ENCODE measurements around the gene ICAM1.
A peak's percentile ranks its signal among the peaks of the same experiment; 100 is the strongest.
"Not testable (repeated sequence)": the region's sequence is repeated elsewhere in the genome, so short reads cannot be mapped to it uniquely, and the experiment has no call there.

ICAM1 gene

DNA sequence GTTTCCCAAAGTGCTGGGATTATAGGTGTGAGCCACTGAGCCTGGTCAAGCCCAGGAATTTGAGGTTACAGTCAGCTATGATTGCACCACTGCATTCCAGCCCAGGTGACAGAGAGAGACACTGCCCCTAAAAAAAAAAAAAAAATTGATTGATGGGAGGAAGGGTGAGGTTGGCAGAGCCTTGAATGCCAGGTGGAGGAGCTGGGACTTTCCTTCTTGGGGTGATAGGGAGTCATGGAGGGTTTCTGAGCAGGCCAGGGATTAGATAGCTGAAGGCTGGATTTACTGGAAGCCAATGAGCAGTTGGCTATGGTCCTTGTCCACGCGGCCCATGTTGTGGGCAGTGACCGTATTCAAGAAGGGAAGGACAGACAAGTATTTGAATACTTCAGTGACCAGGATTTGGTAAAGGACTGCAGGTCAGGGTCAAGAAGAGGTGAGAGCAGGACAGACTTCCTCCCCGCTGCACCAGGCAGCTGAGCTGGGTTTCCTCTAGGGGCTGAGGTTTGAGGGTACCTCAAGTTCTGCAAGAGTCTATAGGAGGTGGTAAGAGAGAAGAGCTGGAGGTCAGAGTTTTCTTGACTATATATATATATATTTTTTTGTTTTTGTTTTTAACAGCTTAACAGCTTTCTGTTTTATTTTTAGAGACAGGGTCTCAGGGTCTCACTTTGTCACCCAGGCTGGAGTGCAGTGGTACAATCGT is 9.0 kb downstream of the ICAM1 start:
- DNase-seq = no peak

DNA sequence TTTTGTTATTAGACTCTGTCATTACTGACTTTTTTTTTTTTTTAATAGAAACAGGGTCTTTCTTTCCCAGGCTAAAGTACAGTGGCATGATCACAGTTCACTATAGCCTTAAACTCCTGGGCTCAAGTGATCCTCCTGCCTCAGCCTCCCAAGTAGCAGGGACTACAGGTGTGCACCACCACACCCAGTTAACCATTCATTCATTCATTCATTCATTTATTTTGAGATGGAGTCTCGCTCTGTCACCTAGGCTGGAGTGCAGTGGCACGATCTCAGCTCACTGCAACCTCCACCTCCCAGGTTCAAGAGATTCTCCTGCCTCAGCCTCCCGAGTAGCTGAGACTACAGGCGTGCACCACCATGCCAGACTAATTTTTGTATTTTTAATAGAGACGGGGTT is 11.1 kb downstream of the ICAM1 start:
- DNase-seq = not testable (repeated sequence)

DNA sequence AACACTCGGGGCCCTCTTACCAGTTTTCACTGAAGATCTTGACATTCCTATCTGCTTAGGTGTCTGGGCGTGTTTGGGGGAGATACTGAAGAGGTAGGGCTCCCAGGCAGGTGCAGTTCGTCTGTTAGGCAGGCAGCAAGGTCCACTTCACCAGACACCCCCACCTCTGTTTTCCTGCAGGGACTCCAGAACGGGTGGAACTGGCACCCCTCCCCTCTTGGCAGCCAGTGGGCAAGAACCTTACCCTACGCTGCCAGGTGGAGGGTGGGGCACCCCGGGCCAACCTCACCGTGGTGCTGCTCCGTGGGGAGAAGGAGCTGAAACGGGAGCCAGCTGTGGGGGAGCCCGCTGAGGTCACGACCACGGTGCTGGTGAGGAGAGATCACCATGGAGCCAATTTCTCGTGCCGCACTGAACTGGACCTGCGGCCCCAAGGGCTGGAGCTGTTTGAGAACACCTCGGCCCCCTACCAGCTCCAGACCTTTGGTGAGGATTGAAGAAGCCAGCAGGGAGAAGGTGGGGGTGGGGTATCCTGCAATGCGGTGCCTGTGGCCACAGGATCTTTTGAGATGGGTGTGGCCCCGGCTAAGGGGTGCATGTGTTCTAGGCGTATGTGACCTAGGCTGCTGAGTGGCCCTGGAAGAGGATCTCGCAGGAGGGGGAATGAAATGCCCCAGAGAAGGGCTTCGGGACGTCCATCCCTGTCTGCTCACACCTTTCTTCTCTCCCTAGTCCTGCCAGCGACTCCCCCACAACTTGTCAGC is 12.6 kb downstream of the ICAM1 start:
- DNase-seq = no peak

DNA sequence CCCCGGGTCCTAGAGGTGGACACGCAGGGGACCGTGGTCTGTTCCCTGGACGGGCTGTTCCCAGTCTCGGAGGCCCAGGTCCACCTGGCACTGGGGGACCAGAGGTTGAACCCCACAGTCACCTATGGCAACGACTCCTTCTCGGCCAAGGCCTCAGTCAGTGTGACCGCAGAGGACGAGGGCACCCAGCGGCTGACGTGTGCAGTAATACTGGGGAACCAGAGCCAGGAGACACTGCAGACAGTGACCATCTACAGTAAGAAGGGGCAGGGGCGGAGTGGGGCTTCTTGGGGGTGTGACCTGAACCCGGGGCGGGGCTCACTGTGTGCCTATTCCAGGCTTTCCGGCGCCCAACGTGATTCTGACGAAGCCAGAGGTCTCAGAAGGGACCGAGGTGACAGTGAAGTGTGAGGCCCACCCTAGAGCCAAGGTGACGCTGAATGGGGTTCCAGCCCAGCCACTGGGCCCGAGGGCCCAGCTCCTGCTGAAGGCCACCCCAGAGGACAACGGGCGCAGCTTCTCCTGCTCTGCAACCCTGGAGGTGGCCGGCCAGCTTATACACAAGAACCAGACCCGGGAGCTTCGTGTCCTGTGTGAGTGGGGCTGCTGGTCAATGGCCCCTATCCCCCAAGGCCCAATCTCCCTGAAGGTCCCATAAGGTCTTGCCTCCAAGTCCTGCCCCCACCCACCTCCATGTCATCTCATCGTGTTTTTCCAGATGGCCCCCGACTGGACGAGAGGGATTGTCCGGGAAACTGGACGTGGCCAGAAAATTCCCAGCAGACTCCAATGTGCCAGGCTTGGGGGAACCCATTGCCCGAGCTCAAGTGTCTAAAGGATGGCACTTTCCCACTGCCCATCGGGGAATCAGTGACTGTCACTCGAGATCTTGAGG is 13.4 kb downstream of the ICAM1 start:
- DNase-seq = no peak

DNA sequence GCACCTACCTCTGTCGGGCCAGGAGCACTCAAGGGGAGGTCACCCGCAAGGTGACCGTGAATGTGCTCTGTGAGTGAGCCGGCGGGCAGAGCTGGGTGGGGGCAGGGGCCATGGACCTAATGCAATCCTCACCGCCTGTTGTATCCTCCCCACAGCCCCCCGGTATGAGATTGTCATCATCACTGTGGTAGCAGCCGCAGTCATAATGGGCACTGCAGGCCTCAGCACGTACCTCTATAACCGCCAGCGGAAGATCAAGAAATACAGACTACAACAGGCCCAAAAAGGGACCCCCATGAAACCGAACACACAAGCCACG is 14.0 kb downstream of the ICAM1 start:
- DNase-seq = no peak

DNA sequence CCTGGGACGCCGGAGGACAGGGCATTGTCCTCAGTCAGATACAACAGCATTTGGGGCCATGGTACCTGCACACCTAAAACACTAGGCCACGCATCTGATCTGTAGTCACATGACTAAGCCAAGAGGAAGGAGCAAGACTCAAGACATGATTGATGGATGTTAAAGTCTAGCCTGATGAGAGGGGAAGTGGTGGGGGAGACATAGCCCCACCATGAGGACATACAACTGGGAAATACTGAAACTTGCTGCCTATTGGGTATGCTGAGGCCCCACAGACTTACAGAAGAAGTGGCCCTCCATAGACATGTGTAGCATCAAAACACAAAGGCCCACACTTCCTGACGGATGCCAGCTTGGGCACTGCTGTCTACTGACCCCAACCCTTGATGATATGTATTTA is 14.5 kb downstream of the ICAM1 start:
- no peak for DNase-seq

DNA sequence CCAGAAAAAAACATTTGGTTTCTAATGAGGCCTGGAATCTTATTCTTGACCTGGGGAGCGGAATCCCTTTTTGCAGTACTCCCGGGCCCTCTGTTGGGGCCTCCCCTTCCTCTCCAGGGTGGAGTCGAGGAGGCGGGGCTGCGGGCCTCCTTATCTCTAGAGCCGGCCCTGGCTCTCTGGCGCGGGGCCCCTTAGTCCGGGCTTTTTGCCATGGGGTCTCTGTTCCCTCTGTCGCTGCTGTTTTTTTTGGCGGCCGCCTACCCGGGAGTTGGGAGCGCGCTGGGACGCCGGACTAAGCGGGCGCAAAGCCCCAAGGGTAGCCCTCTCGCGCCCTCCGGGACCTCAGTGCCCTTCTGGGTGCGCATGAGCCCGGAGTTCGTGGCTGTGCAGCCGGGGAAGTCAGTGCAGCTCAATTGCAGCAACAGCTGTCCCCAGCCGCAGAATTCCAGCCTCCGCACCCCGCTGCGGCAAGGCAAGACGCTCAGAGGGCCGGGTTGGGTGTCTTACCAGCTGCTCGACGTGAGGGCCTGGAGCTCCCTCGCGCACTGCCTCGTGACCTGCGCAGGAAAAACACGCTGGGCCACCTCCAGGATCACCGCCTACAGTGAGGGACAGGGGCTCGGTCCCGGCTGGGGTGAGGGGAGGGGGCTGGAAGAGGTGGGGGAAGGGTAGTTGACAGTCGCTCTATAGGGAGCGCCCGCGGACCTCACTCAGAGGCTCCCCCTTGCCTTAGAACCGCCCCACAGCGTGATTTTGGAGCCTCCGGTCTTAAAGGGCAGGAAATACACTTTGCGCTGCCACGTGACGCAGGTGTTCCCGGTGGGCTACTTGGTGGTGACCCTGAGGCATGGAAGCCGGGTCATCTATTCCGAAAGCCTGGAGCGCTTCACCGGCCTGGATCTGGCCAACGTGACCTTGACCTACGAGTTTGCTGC is 16.1 kb downstream of the ICAM1 start, which contains the start of gene ICAM4:
Gene ICAM4, plus strand, starts transcription at position 153 of the 935 bp plus-strand sequence. Its CDS starts 58 bp downstream, at position 211.
- DNase-seq = peak; percentile 50 to 54

DNA sequence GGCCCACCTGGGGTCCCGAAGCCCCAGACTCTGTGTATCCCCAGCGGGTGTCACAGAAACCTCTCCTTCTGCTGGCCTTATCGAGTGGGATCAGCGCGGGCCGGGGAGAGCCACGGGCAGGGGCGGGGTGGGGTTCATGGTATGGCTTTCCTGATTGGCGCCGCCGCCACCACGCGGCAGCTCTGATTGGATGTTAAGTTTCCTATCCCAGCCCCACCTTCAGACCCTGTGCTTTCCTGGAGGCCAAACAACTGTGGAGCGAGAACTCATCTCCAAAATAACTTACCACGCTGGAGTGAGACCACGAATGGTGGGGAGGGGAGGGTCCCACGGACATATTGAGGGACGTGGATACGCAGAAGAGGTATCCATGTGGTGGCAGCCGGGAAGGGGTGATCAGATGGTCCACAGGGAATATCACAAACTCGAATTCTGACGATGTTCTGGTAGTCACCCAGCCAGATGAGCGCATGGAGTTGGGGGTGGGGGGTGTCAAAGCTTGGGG is 17.8 kb downstream of the ICAM1 start:
- peak in 1 of 2 donors; percentile 49 for DNase-seq

DNA sequence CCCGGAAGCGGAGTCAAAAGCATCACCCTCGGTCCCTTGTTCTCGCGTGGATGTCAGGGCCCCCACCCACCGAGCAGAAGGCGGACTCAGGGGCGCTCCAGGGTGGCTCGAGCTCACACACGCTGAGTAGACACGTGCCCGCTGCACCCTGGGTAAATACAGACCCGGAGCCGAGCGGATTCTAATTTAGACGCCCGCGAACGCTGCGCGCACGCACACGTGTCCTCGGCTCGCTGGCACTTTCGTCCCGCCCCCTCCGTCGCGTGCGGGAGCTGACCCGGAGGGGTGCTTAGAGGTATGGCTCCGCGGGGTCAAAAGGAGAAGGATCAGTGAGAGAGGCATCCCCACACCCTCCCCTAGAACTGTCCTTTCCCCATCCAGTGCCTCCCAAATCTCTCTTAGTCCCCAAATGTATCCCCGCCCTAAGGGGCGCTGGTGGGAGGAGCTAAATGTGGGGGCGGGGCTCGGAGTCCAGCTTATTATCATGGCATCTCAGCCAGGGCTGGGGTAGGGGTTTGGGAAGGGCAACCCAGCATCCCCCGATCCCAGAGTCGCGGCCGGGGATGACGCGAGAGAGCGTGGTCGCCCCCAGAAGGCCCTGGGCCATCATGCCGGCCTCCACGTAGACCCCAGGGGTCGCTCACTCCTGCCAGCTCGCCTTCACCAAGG is 18.4 kb downstream of the ICAM1 start:
- peak; percentile 63 to 71 for DNase-seq

DNA sequence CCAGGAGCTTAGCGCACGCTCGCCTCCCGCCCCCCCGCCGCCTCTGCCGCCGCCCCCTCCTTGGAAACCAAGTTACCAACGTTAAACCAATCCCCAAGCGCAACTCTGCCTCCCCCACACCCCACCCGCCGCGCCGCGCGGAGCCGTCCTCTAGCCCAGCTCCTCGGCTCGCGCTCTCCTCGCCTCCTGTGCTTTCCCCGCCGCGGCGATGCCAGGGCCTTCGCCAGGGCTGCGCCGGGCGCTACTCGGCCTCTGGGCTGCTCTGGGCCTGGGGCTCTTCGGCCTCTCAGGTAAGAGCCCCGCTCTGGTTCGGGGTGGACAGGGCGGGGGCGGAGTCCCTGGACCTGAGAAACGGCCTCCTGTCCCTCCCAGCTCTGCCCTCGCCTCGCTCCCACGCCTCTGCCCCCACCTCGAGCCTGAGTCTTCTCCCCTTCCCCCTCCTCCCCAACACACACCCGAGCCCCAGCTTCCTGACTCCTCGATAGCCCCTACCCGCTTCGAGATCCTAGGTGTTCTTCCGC is 19.0 kb downstream of the ICAM1 start, which contains the start of gene ICAM5:
Gene ICAM5, plus strand, starts transcription at position 117 of the 521 bp plus-strand sequence. Its CDS starts 92 bp downstream, at position 209.
- peak in 1 of 2 donors; percentile 46 for DNase-seq

DNA sequence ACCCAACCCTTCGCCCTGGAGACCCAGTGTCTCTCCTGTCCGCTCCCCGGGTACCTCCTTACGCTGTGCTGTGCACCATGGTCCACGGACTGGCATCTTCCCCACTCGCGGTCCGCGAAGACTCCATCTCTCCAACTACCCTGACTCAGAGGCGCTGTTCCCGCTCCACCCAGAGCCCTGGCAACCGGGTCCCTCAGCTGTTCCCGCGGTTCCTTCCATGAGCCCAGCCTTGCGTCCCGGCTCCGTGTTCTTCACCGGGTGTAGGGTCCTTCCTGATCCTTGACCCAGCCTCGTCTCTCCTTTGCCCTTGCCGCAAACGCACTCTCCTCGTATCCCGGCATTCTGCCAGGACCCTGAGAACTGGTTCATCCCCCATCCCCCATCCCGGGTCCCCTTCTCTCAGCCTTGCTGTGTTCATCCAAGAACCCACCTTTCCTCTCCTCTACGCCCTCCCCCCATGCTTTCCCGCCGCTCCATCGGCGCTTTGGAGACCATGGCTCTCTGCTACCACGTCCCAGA is 19.5 kb downstream of the ICAM1 start:
- no peak for DNase-seq

DNA sequence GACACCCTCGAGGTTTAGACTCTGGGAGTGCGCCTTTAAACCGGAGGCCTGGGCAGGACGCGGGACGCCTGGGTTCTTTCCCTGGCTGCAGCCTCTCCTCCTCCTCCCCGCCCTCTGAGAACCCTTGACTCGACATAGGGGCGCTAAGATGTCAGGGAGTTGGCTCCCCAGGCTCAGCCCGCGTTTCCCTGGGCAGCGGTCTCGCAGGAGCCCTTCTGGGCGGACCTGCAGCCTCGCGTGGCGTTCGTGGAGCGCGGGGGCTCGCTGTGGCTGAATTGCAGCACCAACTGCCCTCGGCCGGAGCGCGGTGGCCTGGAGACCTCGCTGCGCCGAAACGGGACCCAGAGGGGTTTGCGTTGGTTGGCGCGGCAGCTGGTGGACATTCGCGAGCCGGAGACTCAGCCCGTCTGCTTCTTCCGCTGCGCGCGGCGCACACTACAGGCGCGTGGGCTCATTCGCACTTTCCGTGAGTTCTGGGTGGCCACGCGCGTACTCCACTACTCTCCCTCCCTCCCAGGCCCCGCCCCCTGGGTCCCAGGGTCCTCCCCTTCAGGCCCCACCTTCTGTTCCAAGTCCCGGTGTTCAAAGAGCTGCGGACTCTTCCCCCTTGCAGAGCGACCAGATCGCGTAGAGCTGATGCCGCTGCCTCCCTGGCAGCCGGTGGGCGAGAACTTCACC is 20.1 kb downstream of the ICAM1 start:
- peak; percentile 67 to 71 for DNase-seq

DNA sequence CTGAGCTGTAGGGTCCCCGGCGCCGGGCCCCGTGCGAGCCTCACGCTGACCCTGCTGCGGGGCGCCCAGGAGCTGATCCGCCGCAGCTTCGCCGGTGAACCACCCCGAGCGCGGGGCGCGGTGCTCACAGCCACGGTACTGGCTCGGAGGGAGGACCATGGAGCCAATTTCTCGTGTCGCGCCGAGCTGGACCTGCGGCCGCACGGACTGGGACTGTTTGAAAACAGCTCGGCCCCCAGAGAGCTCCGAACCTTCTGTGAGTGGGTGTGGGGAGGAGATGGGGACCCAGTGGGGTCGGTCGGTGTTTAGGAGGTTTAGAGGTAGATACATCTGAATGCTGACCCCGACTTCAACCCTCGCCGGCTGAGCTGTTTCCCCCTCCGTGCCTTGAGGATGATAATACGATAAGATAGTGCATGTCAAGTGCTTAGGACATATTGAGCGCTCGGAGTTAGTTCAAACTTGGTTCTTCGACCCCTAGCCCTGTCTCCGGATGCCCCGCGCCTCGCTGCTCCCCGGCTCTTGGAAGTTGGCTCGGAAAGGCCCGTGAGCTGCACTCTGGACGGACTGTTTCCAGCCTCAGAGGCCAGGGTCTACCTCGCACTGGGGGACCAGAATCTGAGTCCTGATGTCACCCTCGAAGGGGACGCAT is 20.8 kb downstream of the ICAM1 start:
- DNase-seq = no peak

DNA sequence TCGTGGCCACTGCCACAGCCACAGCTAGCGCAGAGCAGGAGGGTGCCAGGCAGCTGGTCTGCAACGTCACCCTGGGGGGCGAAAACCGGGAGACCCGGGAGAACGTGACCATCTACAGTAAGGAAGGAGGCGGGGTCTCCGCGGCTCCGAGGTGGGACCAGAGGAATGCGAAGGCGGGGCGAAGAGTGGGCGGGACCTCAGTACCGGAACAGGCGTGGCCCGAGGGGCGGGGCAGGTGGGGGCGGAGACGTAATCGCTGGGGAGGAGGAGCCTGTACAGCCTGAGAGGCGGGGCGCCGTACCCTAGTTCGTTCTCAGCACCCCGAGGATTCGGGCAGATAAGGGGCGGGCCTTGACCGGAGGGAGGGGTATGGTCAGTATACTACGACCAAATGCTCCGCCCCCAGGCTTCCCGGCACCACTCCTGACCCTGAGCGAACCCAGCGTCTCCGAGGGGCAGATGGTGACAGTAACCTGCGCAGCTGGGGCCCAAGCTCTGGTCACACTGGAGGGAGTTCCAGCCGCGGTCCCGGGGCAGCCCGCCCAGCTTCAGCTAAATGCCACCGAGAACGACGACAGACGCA is 21.4 kb downstream of the ICAM1 start:
- peak; percentile 77 to 80 for DNase-seq

DNA sequence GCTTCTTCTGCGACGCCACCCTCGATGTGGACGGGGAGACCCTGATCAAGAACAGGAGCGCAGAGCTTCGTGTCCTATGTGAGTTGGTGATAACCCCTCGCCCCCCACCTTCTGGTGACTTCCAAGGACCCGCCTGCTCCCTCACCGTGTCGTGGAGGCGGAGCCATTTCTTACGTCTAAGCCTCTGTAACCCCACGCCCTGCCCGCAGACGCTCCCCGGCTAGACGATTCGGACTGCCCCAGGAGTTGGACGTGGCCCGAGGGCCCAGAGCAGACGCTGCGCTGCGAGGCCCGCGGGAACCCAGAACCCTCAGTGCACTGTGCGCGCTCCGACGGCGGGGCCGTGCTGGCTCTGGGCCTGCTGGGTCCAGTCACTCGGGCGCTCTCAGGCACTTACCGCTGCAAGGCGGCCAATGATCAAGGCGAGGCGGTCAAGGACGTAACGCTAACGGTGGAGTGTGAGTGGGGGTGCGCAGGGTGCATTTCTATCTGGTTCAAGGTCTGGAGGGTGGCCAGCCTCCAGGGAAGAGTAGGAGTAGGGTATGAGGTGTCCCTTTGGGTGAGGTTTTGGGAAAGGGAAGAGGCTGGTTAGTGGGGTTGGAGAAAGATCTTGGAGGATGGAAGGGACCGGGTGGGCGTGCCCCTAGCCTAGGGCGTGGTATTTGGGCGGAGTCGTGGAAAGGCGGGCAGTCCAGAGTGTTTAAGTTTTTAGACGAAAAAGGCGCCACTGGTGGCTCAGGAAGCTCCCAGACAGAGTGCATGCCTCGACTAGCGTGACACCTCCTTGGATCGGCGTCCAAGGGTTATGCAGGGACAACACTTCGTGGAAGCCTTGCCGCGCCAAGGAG is 22.1 kb downstream of the ICAM1 start:
- no peak for DNase-seq

DNA sequence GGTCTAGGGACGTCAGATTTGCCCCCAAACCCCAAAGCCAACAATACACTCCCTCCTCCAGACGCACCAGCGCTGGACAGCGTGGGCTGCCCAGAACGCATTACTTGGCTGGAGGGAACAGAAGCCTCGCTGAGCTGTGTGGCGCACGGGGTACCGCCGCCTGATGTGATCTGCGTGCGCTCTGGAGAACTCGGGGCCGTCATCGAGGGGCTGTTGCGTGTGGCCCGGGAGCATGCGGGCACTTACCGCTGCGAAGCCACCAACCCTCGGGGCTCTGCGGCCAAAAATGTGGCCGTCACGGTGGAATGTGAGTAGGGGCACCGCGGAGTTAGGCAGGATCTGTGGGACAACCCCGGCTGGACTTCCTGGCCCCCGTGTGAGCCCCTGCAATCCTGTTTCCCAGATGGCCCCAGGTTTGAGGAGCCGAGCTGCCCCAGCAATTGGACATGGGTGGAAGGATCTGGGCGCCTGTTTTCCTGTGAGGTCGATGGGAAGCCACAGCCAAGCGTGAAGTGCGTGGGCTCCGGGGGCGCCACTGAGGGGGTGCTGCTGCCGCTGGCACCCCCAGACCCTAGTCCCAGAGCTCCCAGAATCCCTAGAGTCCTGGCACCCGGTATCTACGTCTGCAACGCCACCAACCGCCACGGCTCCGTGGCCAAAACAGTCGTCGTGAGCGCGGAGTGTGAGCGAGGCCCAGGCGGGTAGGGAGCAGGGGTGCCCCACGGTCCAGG is 22.9 kb downstream of the ICAM1 start:
- no peak for DNase-seq

DNA sequence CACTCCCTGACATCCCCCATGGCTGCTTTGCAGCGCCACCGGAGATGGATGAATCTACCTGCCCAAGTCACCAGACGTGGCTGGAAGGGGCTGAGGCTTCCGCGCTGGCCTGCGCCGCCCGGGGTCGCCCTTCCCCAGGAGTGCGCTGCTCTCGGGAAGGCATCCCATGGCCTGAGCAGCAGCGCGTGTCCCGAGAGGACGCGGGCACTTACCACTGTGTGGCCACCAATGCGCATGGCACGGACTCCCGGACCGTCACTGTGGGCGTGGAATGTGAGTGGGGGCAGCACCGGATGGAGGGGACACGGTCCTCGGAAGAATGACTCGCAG is 23.4 kb downstream of the ICAM1 start:
- DNase-seq = no peak
